ENCODE results near the gene FANCC.

- TF ChIP-seq ZNF274 (IDR thresholded peaks at IDR 0.05; ENCODE audit: low read depth, low read length) (no peak), SUZ12 (IDR thresholded peaks at IDR 0.05; ENCODE audit: extremely low read depth, insufficient read depth, insufficient read length) (no peak)
These were observed 33.8 kb downstream of the FANCC start for GRCh38 chr9:95283673-95284072.
